HG03108 (cell line): ENCODE measurements around the gene MFAP4.
"Not testable (repeated sequence)": the region's sequence is repeated elsewhere in the genome, so short reads cannot be mapped to it uniquely, and the experiment has no call there.

Source experiments
- ATAC-seq: cut with Tn5 transposase; IDR thresholded peaks from one replicate; pipeline ENCODE4 v1.9.1; 2021; ENCODE audit warnings: moderate library complexity; ENCODE audit not compliant: unreplicated experiment

The MFAP4 gene

DNA sequence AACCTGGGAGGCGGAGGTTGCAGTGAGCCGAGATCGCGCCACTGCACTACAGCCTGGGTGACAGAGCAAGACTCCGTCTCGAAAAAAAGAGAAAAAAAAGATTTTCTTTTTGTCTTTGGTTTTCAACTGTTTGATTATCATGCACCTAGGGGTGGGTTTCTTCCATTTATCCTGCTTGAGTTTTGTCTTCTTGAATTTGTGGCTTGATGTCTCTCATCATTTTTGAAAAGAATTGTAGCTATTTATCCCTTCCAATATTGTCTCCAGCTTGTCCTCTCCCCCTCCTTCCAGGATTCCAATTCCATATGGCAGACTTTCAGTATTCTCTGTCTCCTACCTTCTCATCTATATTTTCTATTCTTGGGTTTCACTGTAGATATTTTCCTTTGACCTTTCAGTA lies 32.2 kb downstream of the MFAP4 start:
- ATAC-seq = no peak

DNA sequence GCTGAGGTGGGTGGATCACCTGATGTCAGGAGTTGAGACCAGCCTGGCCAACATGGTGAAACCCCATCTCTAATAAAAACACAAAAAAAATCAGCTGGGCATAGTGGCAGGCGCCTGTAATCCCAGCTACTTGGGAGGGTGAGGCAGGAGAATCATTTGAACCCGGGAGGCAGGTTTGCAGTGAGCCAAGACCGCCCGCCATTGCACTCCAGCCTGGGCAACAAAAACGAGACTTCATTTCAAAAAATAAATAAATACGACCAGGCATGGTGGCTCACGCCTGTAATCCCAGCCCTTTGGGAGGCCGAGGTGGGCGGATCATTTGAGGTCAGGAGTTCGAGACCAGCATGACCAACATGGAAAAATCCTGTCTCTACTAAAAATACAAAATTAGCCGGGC lies 33.6 kb downstream of the MFAP4 start:
- not testable (repeated sequence) for ATAC-seq

DNA sequence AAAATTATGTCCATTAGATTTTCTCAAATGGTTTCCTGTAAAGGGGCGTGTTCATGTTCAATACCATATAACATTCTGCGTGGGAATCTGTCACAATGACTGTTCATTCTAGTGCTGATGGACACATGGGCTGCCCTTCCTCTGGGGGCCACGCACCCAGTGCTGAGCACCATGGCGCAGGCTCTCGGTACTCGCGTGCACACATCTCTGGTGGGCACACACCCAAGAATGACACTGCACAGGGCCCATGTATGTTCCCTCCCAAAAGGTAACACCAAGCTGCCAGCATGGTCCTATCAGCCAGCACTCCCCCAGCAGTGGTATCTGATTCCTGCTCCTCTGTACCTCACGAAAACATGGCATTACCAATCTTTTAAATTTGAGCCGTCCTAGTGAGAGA lies 38.2 kb downstream of the MFAP4 start:
- no peak for ATAC-seq

DNA sequence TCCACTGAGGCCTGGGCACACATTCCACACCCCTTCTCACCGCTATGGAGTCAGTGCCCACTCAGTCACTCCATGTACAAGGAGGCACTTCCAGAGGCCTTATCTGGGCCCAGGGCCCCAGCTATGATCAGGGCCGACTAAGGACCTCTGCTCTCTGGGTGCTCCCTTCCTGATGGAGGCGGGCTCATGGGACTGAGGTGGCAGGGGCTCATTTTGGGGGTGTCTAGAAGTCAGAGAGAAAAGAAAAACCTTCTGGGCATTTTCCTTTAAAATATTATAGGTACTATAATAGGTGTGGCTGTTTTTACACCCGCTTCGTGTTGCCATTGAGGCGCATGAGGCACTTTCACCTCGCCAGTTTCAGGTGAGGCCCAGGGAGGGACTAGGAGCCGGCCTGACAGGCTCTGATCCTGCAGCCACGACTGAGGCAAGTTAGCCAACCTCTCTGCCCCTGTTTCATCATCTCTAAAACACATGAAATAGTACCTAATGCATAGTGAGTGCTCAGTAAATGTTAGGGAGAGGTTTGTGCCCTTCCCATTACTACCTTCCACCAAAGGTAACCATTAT lies 38.8 kb downstream of the MFAP4 start:
- no peak for ATAC-seq

DNA sequence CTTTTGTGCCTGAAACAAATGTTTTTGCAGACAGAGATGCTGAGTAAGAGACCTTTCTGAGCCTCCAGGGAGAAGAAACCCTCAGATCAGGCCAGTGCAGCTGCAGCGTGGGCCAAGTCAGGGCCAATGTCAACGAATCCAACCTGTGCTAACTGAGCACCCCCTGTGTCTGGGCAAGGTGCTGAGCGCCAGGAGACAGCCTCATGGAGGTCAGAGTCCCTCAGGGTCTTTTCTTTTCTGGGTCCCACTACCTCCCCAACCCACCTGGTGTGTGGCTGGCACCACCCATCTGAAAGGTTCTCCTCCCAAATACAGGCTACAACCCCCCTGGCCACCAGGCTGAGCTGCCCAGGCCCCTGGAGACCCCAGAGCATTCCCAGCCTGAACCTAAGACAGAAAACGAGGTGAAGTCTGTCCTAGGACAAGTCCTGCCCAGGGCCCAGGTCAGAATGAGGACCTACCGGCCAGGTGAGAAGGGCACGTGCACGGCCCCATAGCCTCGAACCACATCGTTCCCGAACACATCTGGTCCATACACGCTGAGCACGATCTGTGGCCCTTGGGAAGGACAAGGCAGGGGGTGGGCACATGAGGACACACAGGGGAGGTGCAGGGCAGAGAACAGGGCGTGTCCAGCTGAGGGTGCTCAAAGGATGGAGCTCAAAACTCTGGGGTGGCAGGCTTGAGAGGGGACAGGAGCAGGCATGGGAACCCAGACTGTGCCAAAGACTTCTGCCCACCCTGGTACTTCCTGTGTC lies 39.5 kb downstream of the MFAP4 start:
- no peak for ATAC-seq

DNA sequence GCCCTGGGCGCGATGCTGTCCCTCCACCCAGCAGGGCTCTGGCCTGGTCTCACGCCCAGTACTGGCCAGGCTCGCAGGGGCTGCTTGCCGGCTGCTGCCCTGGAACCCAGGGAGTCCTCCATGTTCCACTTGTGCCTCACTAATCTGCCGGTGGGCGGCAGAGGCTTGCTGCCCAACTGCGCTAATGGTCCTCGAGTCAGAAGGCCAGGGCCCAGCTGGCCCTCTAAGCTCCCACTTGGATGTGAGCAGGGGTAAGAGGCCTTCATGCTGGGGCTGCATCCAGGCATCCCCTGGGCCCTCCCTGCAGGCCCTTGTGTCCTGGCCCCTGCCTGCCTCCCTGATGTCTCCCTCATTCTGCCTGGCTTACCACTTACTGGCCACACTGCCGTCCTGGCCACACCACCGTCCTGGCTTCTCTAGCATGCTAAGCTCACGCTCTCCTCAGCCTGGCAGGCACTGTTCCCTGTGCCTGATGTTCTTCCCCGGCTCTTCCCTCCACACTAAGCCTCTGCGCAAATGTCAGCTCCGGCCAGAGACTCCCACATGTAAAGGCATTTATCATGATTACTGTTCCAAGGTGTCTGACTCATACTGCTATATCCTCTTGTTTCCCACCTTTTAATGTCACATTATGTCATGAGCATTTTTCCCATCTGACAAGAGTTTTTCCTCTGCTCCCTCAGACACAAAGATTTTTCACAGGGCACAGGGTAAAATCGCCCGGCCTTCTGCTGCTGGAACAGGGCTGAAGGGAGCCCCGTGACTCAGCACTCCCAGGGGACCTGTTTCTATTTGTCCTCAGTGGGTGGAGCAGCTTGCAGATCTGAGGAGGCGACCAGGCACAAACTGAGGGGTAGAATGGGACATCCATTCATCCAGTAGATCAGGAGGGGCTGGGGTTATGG lies 40.4 kb downstream of the MFAP4 start:
- no peak for ATAC-seq

DNA sequence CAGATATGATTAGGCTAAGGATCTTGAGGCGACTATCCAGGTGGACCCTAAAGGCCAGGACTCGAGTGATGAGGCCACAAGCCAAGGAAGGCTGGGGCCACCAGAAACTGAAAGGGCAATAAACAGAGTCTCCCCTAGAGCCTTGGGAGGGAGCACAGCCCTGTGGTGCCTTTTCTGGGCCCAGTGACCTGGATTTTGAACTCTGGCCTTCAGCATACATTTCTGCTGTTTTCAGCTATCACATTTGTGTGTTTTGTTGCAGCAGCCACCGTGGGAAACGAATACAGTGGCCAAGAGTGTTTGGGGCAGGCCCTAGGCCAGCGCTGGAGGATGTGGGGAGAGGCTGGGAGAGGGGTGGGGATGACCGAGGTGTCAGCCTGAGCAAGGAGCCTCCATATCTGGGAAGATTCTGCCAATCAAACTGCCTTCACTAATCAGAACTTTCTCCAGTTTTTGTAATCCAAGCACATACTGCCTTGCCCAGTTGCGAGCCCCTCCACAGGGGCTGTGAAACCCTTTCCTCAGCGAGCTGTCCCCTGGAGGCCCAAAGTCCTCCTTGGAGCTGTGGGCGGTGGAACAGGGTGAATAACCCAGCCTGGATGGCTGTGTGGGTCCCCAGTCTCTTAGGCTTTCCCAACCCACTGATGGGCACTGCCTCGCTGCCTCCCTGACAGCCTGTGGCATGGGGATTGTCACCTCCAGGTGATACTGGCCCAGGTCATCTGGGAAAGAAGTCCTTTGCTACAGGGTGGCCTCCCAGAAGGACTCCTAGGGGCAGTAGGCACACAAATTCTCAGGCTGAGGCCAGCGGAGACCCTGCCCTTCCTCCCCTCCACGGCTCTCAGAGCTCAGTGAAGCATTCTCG lies 41.3 kb downstream of the MFAP4 start:
- no peak for ATAC-seq

DNA sequence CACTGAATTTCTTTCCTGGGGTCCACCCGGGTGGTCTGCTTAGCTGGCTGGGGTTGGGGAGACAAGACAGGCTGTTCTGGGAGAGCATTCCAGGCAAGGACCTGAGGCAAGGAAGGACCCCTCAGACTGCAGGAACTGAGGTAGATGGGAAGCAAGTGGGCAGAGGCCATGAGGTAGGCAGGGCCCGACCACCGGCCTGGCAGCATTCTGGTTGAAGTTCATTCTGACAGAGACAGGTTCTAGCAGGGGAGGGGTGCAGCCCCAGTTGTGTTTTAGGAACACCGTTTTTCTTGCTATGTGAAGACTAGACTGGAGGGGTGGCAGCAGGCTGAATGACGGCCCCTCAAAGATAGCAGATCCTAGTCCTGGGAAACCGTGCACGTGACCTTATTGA lies 41.9 kb downstream of the MFAP4 start:
- ATAC-seq = no peak

DNA sequence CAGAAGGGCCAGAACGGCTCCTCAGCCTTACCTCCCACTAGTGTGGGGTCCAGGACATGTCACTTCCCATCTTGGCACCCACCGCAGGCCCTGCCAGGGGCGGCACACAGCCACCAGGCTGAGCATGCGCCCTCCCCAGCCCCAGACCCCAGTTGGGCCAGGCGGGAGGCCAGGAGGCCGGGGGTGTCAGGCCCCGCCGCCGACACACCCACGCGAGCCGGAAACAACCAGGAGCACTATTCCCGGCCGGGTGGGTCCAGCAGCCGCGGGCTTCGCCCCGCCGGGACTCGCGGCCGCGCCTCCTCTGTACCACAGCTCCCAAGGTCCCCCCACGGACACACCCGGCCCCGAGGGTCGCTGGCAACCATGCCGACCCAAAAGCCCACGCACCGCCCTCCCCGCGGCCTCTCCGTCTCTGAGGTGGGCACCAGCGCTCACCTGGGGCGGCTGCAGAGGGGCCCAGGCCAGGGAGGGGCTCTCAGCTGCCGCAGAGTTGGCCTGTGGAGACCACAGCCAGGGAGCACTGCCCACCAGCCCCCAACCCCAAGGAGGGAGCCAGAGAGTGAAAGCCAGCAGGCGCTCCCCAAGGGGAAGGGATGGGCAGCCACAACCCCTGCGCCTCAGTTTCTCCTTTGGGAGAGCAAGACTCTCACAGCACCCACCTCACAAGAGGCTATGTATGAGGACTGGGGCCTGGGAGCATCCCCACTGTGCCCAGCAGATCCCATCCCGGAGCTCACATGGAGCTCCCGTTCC lies 42.5 kb downstream of the MFAP4 start:
- no peak for ATAC-seq

DNA sequence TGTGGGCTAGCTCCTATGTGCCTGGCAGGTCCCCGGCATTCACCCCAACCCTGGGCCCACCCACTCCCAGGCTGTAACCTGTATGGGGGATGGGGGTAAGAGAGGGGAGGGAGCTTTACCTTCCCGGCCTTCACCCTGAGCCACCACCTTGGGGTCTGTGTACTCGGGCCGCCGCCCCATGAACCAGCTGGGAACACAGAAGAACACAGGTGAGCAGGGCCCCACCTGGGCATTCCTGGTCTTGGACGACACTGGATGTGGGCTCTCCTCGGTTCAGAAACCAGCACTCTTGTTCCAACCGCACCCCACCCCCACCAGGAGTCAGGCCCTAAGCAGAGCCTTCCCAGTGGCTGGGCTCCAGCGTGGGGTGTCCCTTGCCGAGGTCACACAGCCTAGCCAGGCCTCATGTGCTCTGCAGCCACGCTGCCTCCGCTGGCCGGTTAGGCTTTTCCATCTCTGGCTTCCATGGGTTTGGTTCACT lies 43.3 kb downstream of the MFAP4 start:
- no peak for ATAC-seq

DNA sequence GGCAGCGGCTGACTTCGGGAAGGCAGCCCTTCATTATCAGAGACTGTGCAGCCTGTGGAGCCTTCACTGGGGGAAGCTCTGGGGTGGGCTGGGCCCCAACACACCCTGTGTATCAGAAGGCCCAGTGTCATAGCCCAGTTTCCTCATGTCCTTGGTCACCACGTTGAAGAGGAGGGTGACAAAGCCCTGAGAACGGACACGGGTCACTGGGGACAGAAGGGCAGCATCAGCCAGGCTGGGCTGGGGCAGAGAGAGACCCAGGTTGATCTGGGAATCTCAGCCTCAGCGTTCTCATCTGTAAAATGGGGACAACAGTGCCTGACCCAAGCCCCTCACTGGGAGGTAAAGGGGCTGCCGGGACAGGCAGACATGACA lies 43.7 kb downstream of the MFAP4 start:
- no peak for ATAC-seq

DNA sequence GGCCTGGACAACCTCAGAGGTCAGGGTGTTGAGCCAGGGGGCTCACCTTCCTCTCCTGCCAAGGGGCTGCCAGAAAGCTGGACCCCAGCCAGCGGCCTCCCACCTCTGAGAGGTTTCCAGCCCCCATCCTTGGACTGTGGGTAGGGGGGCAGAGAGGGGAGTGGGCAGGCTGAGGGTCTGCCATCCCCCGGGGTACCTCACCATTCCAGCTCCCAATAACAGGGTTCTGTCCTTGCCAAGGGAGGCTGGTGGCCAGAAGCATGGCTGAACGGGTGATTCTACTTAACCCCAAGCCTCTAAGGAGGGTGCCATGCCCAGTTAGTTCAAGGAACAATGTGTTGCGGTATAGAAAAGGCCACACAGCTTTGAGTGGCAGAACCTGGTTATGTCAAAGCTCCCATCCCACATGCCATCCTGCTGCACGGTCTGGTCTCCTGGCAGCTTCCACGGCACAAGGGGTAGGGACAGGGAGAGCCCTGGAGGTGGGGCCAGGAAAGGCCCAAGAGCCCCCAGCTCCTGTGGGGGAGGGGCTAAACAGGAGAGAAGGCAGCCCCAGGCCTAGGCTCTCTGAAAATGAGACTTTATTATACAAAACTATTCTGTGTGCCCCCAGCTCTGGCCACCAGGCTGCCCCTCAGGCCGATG lies 44.3 kb downstream of the MFAP4 start:
- ATAC-seq = no peak

DNA sequence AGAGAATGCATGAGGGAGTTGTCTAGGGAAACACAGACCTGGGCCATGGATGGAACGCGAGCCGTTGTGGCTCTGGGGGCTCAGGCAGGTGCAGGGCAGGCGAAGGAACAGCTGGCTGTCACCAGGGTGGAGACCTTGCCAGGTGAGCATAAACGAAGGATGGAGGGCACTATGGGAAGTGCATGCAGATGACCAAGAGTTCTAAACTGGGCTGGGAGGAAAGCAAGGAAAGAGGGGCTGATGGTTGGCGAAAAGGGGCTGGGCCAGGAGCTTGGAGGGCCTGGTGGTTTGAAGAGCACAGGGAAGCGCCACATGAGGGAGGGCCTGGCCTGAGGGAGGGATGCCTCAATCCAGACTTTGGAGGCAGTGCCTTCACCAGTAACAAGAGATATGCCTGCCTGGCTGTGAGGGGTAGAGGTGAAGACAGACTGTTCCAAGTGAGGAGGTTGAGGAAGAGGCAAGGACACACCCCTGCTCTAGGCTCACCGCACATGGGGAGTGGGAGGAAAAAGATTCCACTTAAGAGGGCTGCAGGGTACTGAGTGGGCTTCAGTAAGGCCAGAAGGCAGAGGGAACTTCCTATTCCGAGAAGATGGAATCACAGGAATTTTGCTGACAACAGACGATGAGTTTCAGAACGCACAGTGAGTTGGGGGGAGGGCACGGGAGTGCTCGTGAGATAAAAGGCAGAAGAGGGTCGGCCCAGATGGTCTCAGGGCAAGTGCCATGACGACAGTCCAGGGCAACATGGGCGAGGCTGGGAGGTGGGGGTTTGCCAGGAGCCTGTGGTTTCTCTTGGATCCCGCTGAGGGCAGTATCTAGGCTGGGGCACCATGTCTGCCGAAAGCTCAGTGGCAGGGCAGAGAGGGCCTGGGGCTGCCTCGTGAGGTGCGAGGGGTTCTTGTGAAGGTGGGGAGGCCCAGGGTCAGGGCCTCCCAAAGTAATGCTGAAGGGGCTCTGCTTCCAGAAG lies 45.1 kb downstream of the MFAP4 start:
- ATAC-seq = no peak

DNA sequence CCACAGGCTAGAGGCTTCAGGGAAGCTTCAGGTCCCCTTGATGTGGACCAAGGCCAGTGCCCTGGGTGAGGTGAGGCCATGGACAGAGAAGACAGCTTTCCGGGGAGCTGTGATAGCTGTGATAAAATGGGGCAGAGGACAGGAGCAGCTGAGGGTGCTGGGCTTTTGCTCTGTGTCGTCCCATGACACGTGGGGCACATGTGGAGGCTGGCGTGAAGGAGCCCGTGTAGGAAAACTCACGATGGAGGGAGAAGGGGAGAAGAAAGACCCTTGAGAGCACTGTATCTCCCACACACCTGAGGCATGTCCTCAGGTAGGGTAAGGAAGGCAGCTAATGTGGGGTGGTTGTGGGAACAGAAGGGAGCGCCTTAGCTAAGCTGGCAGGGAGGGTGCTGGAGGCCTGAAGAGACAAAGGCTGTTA lies 45.8 kb downstream of the MFAP4 start:
- ATAC-seq = no peak

DNA sequence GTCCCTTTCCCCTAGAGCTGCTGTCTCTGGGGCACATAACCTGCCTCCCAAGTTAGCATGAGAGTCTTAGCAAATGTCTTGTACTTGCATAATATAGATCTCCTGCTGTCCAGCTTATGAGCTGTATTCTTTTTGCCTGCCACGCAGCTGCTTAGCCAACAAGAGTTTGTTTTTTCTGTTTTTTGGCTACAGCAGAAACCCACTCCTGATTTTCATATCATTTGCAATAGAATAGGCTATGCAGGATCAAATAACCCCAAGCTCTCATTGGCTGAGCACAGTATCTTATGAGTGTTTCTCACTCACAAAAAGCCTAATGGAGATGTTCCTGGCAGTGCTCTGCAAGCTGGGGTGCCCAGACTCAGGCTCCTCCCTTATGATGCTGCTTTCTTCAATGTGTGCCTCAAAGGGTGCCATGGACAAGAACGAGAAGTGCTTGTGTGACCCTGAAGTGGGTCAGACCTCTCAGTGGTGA lies 47.6 kb downstream of the MFAP4 start:
- no peak for ATAC-seq

DNA sequence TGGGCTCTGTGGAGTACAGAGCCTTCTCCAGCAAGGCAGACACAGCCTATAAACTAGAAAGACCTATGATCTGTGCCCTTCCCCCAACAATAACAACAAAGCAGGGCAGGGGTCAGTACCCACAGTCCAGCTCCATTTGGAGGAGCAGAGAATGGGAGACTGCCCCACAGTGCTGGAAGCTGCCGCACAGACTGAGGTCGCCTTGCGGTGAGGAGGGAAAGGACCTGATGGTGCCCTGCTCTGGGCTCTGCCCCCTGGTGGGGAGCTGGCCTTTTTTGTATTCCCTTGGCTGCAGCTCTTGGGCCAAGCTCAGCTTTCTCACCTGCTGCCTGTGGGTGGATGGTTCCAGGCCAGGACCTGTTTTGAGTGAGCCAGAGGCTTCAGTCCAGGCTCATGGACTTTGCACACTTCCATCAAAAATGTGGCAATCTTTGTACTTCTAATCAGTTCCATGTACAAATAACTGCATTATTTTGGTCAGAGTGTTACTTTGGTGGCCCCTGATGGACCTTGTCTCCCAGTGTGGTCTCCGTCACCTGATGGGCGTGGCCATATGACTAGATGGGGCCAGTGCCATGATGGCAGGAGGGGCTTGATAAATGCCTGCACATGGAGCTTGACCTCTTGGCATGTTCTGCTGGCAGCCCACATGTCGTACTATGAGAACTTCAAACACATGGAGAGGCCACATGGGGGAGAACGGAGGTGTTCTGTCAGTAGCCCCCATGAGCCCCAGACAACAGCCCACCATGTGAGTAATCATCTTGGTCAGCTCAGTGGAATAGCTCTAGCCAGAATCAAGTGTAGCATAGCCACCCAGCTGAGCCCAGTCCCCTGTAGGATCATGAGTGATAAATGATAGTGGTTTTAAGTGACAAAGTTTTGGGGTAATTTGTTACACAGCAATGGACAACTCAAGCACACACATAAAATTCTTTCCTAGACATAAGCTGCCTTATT lies 48.7 kb downstream of the MFAP4 start:
- ATAC-seq = peak; percentile 84

DNA sequence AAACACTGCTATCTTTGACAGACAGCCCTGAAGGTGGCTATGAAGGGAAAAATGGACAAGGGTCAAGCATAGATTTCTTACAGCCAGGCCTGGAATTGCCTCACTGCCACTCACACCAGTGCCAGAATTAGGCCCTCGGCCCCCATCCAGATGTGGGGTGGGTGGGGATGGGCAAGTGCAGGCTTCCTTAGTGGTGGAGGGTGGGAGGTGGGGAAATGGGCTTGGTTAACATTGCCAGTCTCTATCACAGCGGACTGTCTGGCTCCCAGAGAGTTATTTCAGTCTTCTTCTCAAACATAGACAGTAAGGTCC lies 49.3 kb downstream of the MFAP4 start:
- ATAC-seq = no peak
